SKM-1 (cell line): ENCODE measurements around the gene GARS1.
"Not testable (repeated sequence)": the region's sequence is repeated elsewhere in the genome, so short reads cannot be mapped to it uniquely, and the experiment has no call there.

Experiments
- DNase-seq: peaks from one replicate; lab custom pipeline; 2025; ENCODE audit not compliant: unreplicated experiment; lab: John Stamatoyannopoulos, UW

The GARS1 gene

DNA sequence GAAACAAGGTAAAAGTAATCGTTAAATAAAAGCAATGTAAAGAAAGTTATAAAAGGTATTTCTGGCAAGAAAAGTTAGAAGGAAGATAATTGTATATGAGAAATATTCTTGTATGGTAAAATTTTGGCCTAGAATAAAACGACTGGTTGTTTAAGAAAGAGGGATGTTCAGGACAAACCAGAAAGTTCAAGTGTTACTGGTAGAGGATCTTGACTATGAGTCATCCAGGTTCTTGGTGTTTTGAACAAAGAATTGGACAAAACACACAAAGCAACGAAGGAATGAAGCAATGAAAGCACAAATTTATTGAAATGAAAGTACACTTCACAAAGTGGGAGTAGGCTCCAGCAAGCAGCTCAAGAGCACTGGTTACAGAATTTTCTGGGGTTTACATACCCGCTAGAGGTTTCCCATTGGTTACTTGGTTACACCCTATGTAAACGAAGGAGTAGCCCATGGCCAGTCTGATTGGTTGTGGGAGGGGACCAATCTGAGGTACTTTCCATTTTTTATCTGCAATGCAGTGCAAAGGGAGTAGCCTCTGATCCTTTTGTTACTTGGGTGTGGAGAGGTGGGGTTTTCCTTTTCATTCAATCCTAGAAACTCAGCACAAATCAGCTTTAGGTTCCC lies 22.4 kb upstream of the GARS1 start:
- DNase-seq, result no peak

DNA sequence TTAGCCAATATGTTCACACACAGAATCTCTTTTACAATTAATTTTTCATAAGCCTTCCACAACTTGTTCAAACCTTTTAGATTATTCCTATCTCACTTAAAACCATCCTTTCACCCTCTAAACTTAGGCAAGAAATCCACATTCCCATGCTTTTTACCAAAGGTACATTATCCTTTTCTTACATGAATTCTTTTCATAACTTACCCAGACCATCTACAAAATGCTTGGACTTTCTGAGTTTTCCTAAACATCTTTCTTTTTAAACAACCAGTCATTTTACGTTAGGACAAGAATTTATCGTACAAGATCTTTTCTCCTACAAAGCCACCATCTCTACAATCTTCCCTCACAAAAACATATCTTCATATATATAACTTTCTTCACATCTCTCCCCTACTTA lies 18.8 kb upstream of the GARS1 start:
- no peak for DNase-seq

DNA sequence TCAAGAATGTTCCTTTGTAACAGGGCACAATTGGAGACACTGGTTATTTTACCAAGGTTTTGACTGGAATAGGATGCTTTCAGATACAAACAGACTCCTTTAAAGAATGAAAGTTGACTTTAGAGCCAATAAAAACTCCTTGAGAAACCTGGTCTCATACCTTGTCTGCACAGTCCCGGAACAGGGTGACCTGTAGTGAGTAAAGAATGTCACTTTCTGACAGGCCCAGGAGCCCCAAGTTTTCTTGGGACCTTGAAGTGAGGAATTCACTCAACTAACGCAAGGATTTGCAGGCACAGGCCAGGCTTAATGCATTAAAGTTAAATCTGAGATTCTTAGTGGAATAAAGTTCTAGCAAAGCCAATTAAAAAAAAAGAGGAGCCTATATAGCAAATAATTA lies 11.5 kb upstream of the GARS1 start:
- DNase-seq, result no peak

DNA sequence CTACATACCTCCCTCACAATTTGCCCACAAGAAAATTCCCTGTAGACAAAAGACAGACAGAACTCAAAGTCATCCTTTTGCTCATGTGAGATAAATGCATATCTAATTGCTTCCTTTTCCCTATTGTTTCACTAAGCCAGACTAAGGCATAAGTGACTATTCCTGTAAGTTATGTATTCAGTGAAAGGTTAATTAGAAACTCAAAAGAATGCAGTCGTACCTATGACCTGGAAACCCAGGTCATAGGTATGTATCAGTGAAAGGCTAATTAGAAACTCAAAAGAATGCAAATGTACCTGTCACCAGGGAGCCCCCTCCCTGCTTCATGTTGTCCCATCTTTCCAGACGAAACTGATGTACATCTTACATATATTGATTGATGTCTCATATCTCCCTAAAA lies 10.3 kb upstream of the GARS1 start:
- DNase-seq, result no peak

DNA sequence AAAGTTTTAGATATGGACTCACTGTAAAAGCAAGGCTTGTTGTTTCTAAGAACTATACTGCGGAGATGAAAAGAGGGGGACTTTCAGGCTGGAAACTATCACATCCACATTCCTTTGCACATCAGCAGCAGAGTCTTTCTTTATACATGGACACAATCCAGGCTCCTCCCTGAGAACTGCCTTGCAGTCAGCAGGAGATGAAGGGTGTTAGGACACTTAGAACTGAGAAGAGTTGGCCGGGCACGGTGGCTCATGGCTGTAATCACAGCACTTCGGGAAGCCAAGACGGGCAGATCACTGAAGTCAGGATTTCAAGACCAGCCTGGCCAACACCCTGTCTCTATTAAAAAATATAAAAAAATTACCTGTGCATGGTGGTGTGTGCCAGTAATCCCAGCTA lies 9.7 kb upstream of the GARS1 start:
- no peak for DNase-seq

DNA sequence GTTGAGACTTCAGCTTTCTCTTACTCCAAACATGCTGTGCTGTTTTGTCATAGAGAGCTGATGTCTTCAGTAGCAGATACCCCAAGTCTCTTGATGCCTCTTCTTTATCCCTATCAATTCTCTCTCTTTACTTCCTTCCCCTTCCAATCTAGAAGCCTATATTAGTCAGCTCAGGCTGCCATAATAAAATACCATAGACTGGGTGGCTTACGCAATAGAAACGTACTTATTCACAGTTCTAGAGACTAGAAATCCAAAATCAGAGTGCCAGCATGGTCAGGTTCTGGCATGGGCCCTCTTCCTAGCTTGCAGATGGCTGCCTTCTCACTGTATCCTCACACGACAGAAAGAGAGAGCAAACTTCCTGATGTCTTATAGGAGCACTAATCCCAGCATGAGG lies 9.0 kb upstream of the GARS1 start:
- DNase-seq, result no peak

DNA sequence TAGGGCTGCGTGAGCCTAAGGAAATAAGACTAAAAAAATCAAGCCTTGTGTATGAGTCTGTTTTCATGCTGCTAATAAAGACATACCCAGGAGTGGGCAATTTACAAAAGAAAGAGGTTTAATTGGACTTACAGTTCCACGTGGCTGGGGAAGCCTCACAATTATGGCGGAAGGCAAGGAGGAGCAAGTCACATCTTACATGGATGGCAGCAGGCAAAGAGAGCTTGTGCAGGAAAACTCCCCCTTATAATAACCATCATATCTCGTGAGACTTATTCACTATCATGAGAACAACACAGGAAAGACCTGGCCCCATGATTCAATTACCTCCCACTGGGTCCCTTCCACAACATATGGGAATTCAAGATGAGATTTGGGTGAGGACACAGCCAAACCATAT lies 7.1 kb upstream of the GARS1 start:
- not testable (repeated sequence) for DNase-seq

DNA sequence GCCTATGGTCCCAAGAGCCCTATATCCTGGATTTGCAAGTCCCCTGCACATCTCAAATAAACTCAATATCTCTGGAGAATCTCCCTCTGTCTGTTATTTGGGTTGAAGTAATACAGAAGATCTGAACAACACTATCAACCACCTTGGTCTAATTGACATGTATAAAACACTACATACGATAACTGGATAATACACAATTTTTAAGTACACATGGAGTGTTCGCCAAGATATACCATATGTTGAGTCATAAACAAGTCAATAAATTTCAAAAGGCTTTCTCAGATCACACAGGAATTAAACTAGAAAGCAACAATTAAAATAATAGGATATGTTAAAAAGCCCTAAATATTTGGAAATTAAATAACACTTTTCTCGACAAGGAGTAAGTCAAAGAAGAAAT lies 5.6 kb upstream of the GARS1 start:
- no peak for DNase-seq

DNA sequence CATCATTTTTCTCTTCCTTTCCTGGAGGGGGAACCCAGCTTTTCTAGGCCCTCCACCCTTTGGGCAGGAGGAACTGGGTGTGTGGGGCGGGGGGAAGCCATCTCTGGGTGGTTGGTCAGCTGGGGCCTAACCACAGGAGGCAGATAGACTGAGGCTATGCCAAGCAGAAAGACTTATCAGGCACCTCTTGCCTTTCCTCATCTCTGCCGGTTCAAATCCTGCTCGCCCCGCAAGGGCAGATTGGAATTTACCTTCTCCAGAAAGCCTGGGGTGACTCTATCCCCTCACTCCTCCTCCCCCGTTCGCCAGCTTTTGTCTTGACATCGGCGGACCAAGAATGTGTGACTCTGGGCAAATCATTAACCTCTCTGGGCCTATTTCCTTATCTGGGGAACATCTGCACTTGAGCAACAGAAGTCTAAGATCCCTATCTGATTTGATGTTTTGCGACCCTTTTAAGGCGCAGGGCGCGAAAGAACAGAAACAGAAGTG lies 584 bp upstream of the GARS1 start:
- peak; percentile 65 for DNase-seq

DNA sequence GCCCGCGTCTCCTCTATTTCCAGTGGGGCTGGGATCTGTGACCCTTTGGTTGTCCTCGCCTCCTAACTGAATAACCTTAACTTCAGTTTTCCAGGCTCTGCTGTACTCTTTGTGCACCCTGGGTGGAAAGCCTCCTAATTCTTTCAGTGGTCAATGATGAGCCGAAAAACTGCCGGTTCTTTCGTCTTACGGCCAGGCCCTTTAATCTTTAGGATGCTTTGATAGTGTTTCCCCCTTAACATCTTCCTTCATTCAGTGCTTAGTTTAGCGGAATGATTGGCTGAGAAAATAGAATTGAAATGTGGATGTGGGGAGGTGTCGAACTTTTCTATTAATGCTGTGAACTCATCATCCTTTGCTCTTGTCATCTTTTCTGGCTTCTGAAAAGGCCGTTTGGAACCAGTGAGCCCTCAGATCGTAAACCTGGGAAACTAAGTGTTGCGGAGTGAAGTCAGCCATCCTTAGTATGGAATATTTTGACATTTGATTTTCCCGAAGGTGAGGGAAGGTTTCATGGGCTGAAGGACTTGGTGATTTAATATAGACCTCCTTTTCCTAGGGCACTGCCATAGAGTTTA lies 847 bp downstream of the GARS1 start:
- DNase-seq, result no peak

DNA sequence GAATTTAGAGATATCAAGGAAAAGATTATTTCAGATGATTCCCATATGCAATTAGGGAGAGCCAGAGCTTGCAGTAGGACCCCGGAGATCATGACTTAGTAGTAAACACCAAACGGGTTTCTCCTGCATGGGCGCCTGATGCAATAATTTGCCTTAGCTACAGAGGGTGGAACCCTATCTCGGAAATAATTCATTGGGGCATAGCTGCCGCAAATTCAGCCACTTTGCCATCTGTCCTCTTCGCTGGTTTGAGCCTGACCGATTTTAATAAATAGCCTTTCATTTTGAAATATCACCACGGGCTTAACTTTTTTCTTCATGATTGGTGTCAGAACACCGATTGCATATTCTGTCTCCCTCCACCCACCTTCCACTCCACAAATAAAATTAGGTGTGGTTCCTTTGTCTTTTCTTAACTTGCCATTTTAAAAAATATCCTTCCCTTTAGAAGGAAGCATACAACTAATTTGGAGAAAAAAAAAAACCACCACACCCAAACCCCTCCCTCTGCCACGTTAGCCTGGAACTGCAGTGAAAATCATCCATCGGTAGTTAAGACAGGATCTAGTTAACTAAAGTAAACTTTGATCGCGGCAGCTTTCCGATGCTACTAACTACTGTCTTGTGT lies 1.4 kb downstream of the GARS1 start:
- no peak for DNase-seq

DNA sequence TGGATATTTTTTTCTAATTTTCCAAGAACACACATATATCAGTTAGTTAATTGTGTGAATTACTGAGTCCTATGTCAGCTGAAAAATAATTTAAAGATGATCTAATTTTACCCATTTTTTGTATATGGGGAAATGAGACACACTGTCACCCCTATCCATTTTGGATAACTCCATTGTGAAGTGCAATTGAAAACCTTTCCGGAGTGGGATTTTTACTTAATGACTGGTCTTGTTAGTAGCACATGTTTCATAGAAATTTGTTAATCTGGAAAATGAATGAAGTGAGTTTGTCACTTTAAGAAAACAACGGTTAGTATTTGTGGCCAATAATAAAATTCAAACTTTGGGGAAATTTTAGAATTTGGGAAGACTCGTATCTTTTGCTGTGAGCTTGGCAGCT lies 2.0 kb downstream of the GARS1 start:
- no peak for DNase-seq

DNA sequence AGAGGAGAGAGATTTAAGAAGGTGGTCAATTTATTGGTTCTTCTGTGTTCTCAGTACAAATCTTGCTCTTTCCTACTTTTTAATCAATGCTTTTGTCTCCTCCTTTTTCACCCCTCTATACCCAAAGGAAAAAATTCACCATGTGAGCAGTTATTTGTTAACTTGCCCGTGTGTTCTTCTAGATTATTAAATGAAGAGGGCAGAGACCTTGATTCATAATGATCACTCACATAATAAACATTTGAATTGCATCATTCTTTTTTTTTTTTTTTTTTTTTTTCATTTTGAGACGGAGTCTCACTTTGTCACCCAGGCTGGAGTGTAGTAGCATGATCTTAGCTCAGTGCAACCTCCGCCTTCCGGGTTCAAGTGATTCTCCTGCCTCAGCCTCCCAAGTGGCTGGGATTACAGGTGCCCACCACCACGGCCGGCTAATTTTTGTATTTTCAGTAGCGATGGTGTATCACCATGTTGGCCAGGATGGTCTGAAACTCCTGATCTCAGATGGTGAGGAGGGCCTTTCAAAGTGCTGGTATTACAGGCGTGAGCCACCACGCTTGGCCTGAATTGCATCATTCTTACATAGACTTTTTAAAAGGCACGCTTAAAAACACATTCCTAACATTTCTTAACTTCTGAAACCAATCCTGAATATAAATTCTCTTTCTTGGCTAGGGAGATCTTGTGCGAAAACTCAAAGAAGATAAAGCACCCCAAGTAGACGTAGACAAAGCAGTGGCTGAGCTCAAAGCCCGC lies 3.6 kb downstream of the GARS1 start:
- DNase-seq, result no peak

DNA sequence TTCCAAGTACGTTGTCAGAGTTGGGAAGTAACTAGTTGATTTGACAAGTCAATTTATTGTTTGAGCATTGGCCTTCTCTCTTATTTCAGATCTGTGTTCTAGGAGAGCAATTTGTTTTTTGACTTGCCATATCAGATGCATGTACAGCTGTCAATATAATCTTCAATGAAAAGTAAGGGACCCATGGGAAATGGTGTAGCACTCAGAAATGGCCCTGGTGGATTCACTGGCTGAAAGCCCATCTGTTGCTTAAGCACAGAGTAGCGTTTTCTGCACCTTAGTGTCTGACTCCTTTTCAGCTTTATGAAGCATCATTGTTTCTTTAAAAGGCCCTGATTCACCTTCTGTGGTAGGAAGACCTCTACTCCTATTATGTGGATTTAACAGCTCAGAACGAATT lies 10.2 kb downstream of the GARS1 start:
- no peak for DNase-seq

DNA sequence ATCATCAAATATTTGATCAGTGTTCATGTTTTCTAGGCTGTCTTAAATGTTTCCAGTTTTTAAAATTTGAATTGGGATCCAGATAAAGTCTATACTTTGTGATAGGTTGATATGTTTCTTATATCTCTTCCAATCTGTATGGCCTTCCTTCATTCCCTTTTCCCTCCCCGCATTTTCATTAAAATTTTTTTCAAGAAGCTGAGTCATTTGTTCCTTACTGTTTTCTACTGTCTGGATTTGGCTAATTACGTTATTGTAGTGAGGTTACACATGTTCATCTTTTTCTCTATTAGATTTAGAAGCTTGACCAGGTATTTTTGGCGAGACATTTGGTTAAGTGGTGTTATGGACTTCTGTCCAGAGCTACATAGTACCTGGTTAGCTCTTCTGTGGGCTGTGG lies 11.2 kb downstream of the GARS1 start:
- DNase-seq, result no peak

DNA sequence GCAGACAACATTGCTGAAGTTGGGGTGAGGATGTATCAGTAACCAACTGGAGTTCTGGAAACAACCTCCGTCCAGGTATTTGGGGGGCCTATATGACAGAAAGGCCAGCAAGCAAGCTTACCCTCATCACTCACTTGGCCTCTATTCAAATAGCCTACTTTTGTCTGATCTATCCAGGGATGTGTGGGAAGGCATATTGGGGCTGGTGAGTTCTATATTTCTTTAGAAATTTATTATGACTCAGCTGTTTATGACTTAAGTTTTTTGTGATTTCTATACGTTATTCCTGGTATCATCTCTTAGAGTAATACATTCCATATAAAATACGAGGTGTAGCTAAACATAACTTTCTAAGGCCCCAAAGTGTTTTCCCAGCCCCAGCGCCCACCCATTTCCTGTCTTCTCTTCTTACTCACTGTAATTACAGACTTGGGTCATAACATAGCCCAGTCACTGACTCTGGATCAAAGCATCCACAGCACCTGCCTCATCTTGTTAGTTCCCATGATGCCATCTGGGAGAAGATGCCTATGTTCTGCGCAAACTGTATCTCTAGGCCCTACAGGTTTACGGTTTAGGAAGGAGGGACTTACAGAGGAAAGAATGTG lies 18.1 kb downstream of the GARS1 start:
- DNase-seq, result no peak

DNA sequence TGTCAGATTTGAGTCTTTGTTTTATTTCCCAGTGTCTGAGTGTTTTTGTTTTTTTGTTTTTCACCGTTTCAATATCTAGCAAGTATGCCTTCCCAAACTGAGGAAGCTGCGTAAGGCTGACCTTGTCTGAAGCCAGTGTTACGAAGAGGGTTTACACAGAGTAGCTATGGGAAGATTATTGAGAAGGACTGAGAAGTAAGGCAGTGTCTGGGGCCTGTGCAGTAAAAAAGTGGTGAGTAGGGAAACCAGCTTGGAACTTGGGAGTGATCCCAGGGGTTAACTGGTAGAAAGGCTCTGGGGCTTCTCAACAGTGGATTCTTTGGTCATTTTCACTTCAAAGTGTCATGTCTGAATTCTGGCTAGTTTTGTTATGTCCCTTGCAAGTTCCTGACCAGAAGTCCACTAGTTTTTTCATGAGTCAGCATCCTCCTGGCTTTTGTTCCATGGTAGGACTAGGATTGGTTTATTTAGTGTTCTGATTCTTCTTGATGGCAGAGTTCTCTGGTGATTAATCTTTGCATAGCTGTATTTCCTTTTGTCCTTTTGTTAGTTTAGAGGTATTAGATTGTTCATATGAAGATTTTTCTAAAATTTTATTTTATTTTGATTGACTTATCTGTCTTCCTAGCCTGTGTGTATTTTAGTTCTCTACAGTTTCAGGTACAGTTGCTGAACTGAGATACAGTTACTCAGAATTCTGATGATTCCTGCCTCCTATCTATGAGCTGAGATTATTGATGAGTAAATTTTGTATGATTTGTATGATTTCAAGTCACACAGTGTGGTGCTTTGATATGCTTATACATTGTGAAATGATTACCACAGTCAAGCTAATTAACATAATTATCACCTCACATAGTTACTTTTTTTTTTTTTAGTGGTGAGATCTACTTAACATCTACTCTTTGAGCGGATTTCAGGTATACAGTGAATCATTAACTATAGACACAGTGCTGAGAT lies 19.0 kb downstream of the GARS1 start:
- no peak for DNase-seq

DNA sequence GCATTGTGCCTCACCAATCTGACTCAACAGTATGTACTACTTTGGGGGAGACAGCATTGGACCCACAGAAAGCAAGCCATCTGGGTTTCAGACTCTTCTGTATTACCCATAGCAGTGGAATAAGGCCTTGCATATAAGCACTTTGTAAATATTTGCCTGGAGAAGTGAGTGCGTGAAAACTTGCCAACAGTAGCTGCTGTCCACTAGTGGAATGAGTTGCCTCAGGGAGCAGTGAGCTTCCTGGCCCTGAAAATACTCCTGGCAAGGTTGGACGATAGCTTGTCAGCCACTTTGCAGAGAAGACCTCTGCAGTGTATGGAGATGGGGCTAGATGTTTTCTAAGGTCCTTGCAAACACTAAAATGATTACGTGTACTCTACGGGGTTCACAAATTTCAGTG lies 21.6 kb downstream of the GARS1 start:
- no peak for DNase-seq

DNA sequence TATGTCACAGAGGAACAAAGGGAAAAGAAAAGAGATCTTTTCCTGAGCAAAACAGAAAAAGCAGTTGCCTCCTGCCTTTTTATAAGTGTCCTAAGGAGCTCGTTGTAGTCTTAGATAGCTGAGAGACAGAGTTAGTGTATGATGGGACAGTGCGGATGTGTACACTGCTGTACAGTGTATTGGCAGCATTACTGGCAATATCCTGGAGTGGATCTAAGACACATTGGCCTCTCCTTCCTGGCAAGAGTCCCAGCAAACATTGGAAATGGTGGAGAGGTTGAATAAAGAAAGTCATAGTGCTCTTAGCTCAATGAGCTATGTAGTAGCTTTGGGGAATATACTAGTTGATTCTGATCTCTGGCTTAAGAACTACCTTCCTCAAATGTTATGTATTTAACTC lies 22.7 kb downstream of the GARS1 start:
- DNase-seq, result no peak

DNA sequence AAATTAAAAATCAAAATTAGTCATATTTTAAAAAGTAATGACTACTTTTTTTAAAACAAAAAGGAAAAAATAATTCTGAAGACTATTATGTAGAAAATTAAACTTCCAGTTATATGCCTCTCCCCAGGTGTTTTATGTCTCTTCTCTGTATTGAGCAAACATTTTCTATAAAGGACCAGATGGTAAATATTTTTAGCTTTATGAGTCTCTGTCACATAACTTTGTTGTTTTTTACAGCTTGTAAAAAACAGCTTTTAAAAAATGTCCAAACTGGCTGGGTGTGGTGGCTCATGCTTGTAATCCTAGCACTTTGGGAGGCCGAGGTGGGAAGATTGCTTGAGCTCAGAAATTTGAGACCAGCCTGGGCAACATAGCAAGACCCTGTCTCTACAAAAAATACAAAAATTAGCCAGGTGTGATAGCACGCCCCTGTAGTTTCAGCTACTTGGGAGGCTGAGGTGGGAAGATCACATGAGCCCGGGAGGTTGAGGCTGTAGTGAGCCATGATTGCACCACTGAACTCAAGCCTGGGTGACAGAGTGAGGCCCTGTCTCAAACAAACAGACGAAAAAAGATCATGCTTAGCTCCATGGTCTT lies 23.5 kb downstream of the GARS1 start:
- no peak for DNase-seq
